Activated CD4-positive, alpha-beta T cell treated with anti-CD3 and anti-CD28 coated beads, Interleukin-2, amount 50 U/mL, for 24 hours (primary cell): ENCODE results near the gene PECR.
"Not testable (repeated sequence)": the region's sequence is repeated elsewhere in the genome, so short reads cannot be mapped to it uniquely, and the experiment has no call there.

Experiments used
- DNase-seq, 2 donors: peaks; one replicate each; pipeline ENCODE4 v3.0.0-alpha.2; 2020; ENCODE audit warnings: low read depth in 1 of 2, low spot score in 1 of 2

Gene PECR

GRCh38 chr2:216004697-216005283, 76.8 kb downstream of the PECR start:
- DNase-seq = no peak

- DNase-seq = no peak
Observed at GRCh38 chr2:216003876-216004696, 77.5 kb downstream of the PECR start.

GRCh38 chr2:216002693-216003092, 78.9 kb downstream of the PECR start:
- no peak for DNase-seq

- DNase-seq = no peak
Observed at GRCh38 chr2:216002101-216002678, 79.4 kb downstream of the PECR start.

GRCh38 chr2:216001216-216002100, 80.2 kb downstream of the PECR start:
- no peak for DNase-seq

- DNase-seq = no peak
Observed at GRCh38 chr2:215998636-215999035, 83.0 kb downstream of the PECR start.

GRCh38 chr2:215997219-215997618, 84.4 kb downstream of the PECR start:
- DNase-seq = no peak

GRCh38 chr2:215994911-215995310, 86.7 kb downstream of the PECR start:
- DNase-seq = no peak

- not testable (repeated sequence) for DNase-seq
Observed at GRCh38 chr2:215988556-215989207, 92.9 kb downstream of the PECR start.
